C4-2B (cell line): ENCODE results near the gene KMT2B.

Experiments
- CTCF ChIP-seq: fragments of 450-650 bp; conservative IDR thresholded peaks from 2 replicates; pipeline ENCODE4 v1.5.1; 2017; ENCODE audit warnings: mild to moderate bottlenecking
- ZFX ChIP-seq: fragments of 450-650 bp; IDR thresholded peaks from 2 replicates; pipeline ENCODE4 v1.6.1; 2017

DNA sequence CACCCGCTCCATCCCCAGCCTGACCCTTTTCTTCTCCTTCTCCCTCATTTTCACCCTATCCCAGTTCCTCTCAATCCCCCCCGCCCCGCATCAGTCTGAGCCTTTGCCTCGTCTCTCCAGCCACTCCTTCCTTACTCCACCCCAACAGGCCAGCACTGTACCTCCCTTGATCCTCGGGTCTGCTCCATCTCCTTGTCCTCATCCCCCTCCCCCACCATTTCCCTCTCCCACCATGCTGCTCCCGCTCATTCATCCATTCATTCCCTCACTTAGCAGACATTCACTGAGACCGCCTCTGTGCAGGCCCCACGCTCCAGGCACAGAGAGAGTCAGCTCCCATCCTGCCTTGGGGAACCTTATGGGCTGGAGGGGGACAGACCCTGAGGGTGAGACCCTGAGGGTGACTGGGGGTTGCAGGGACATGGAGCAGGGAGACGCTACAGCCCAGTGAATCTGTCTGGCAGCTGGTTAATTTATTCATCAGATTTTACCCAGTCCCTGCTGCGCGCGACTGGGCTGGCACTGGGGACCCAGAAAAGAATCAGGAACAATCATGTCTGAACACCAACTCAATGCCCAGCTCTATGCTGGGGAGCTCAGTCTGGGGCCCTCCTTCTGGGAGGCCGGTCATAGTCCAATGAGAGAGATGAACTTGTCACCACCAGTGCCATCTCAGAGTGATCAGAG lies 58.4 kb downstream of the KMT2B start:
- TF ChIP-seq CTCF: no peak
- no peak for TF ChIP-seq ZFX
